DND-41 (cell line): Measurements from ENCODE around the gene PDE4C.

ENCODE experiments used
- CTCF ChIP-seq: IDR thresholded peaks from 2 replicates; pipeline ENCODE4 v1.5.1; 2012; ENCODE audit warnings: borderline replicate concordance, low read length, moderate library complexity, mild to moderate bottlenecking; ENCODE audit not compliant: poor library complexity, severe bottlenecking; ENCODE audit errors: extremely low read depth
- EZH2 ChIP-seq: IDR thresholded peaks from 3 replicates; pipeline ENCODE4 v1.6.1; 2012; ENCODE audit warnings: borderline replicate concordance, low read depth, mild to moderate bottlenecking, moderate library complexity, low read length, inconsistent platforms; ENCODE audit not compliant: severe bottlenecking

GRCh38 chr19:18208098-18208951, 17.9 kb downstream of the PDE4C start:
- TF ChIP-seq EZH2 = no peak
- peak; percentile 65 for TF ChIP-seq CTCF
